ENCODE data around the gene BICRAL. TPM values are rescaled to one million over a fixed set of nuclear protein-coding genes. Genes with fewer than 3 reads are reported as not detected.

Gene BICRAL
- total and polyA plus RNA-seq, 9 of the 15 experiments (the other 6 are each of a cell fraction or from before 2014, with no cell fraction given): 1.2 to 11.9 (median 5.6) TPM

- TF ChIP-seq SRF (CRISPR knock-in tag; IDR thresholded peaks at IDR 0.05) (peak in 1 of 2 experiments; percentile 59; a peak in 1 of 4 replicates), ZNF134 (CRISPR knock-in tag; conservative IDR thresholded peaks at IDR 0.05) (no peak), PREB (CRISPR knock-in tag; IDR thresholded peaks at IDR 0.05) (peak; percentile 70; the same call in 1 of the 2 replicates), MECOM (CRISPR knock-in tag; IDR thresholded peaks at IDR 0.05) (no peak), EP400 (IDR thresholded peaks at IDR 0.05) (peak; percentile 62), CTBP1 (IDR thresholded peaks at IDR 0.05; ENCODE audit: borderline replicate concordance) (peak; percentile 38; the same call in 1 of the 2 replicates), CEBPG (CRISPR knock-in tag; IDR thresholded peaks at IDR 0.05) (no peak), CEBPG (tag; conservative IDR thresholded peaks at IDR 0.05 in 1 of 2, IDR thresholded peaks at IDR 0.05 in 1 of 2) (no peak), ZNF436 (CRISPR knock-in tag; IDR thresholded peaks at IDR 0.05) (no peak), MLLT1 (IDR thresholded peaks at IDR 0.05) (peak in 1 of 2 experiments; percentile 12; a peak in 1 of 4 replicates), TAF15 (IDR thresholded peaks at IDR 0.05; ENCODE audit: low read depth, low read length) (no peak), SMAD1 (IDR thresholded peaks at IDR 0.05; ENCODE audit: low read depth, low read length, partially characterized antibody) (peak; percentile 37), KLF6 (CRISPR knock-in tag; IDR thresholded peaks at IDR 0.05; ENCODE audit: borderline replicate concordance) (peak; percentile 86; the same call in 1 of the 2 replicates), ZNF165 (CRISPR knock-in tag; IDR thresholded peaks at IDR 0.05; ENCODE audit: borderline replicate concordance) (no peak), SP2 (IDR thresholded peaks at IDR 0.05; ENCODE audit: extremely low read depth, low read depth, low read length, poor library complexity, severe bottlenecking) (no peak), ZNF263 (CRISPR knock-in tag; IDR thresholded peaks at IDR 0.05; ENCODE audit: borderline replicate concordance) (peak; percentile 51; the same call in 1 of the 2 replicates), THAP12 (CRISPR knock-in tag; IDR thresholded peaks at IDR 0.05) (peak; percentile 84; the same call in 1 of the 2 replicates), GABPB1 (CRISPR knock-in tag; IDR thresholded peaks at IDR 0.05) (peak; percentile 84), STAT5B (CRISPR knock-in tag; IDR thresholded peaks at IDR 0.05) (no peak)
Observed at GRCh38 chr6:42746463-42747391, 35.1 kb upstream of the BICRAL start (continued).

Data from K562 (cell line).